HCT116 (cell line): ENCODE results near the gene GNA12. TPM values are rescaled to one million over a fixed set of nuclear protein-coding genes. Genes with fewer than 3 reads are reported as not detected.

Source experiments
- ATAC-seq: fragments of 200-7000 bp; cut with Tn5 transposase; 2 replicates; pipeline ENCODE4 v1.9.1; 2020; ENCODE audit warnings: mild to moderate bottlenecking, moderate library complexity
- BruUV-seq: library from RNA; stranded (reverse); fragments of 400-500 nt; replicated peaks from 2 replicates; lab custom pipeline; 2021; lab: Mats Ljungman, UMichigan
- CTCF ChIA-PET: fragments of 300-600 bp; sonication (Branson Sonifier 250); formaldehyde crosslinking; loops from one replicate; lab custom pipeline; 2021; ENCODE audit warnings: antibody characterized with exemption; lab: Charles Lee
- POLR2A ChIA-PET: fragments of 300-600, 350-600 bp; sonication (Branson Sonifier 250); formaldehyde crosslinking; loops from one replicate; lab custom pipeline; 2021; ENCODE audit warnings: antibody characterized with exemption; lab: Charles Lee
- RAD21 ChIA-PET, 2 experiments: fragments of 300-600 bp; sonication (Branson Sonifier 250); formaldehyde crosslinking; loops; one replicate each; lab custom pipeline; 2023; ENCODE audit warnings: low total read pairs in 2 of 2; ENCODE audit not compliant: uncharacterized antibody in 2 of 2, unreplicated experiment in 2 of 2, low non-redundant PET in 1 of 2; lab: Charles Lee
- DNase-seq: peaks from one replicate; pipeline ENCODE4 v3.0.0-alpha.2; 2010; ENCODE audit warnings: low read depth, low spot score
- H2AFZ ChIP-seq: fragments of 200-600 bp; shearing (Covaris generic), sonication (generic); 2 replicates; pipeline ENCODE4 v1.6.1; 2017; ENCODE audit warnings: low read depth, mixed run types, mixed read lengths, antibody characterized with exemption, low read length; ENCODE audit not compliant: poor library complexity, severe bottlenecking
- H3K27ac ChIP-seq: 2 replicates; pipeline ENCODE4 v1.5.1; 2012; ENCODE audit warnings: low read depth, low read length
- H3K27me3 ChIP-seq: fragments of 200-600 bp; sonication (generic); 2 replicates; pipeline ENCODE4 v1.6.1; 2016; ENCODE audit warnings: mixed run types, low read length, mixed read lengths; ENCODE audit not compliant: insufficient read depth
- H3K36me3 ChIP-seq, 2 experiments: fragments of 200-500 bp in 1 of 2; fragments of 200-600 bp in 1 of 2; sonication (Bioruptor generic) in 1 of 2; sonication (generic) in 1 of 2; 2 replicates each; pipeline versions ENCODE4 v1.5.1 to v1.6.1; 2014 to 2016; ENCODE audit warnings: low read length in 2 of 2, inconsistent platforms in 1 of 2, mixed read lengths in 1 of 2, mixed run types in 1 of 2; ENCODE audit not compliant: insufficient read depth in 2 of 2, control insufficient read depth in 1 of 2
- H3K4me1 ChIP-seq, 2 experiments: fragments of 200-600 bp in 1 of 2; sonication (generic) in 1 of 2; 2 replicates each; pipeline versions ENCODE4 v1.5.1 to v1.6.1; 2012 to 2017; ENCODE audit warnings: low read length in 2 of 2, inconsistent platforms in 1 of 2, mild to moderate bottlenecking in 1 of 2, mixed read lengths in 1 of 2, mixed run types in 1 of 2, moderate library complexity in 1 of 2; ENCODE audit not compliant: insufficient read depth in 2 of 2, control insufficient read depth in 1 of 2
- H3K4me2 ChIP-seq: fragments of 200-600 bp; sonication (generic); 2 replicates; pipeline ENCODE4 v1.6.1; 2017; ENCODE audit warnings: mixed run types, low read length, mixed read lengths
- H3K4me3 ChIP-seq, 2 experiments: fragments of 200-600 bp in 1 of 2; sonication (generic) in 1 of 2; replicated peaks in 1 of 2; 2 replicates each; pipeline ENCODE4 v1.5.1; 2011 to 2016; ENCODE audit warnings: low read length in 2 of 2, control low read depth in 1 of 2, low read depth in 1 of 2, mild to moderate bottlenecking in 1 of 2, mixed read lengths in 1 of 2, mixed run types in 1 of 2
- H3K79me2 ChIP-seq: fragments of 200-600 bp; sonication (generic); 2 replicates; pipeline ENCODE4 v1.6.1; 2017; ENCODE audit warnings: mild to moderate bottlenecking, mixed run types, low read length, moderate library complexity, mixed read lengths; ENCODE audit not compliant: insufficient read depth
- H3K9ac ChIP-seq: fragments of 200-600 bp; sonication (generic); 2 replicates; pipeline ENCODE4 v1.6.1; 2016; ENCODE audit warnings: low read length, mixed read lengths
- H3K9me2 ChIP-seq: fragments of 200-600 bp; sonication (generic), shearing (Covaris generic); 2 replicates; pipeline ENCODE4 v1.6.1; 2017; ENCODE audit warnings: mixed run types, mild to moderate bottlenecking, moderate library complexity; ENCODE audit not compliant: insufficient read depth
- H3K9me3 ChIP-seq, 2 experiments: fragments of 200-500 bp in 1 of 2; fragments of 200-600 bp in 1 of 2; sonication (Bioruptor generic) in 1 of 2; sonication (generic) in 1 of 2; 2 replicates each; pipeline ENCODE4 v1.6.1; 2014 to 2017; ENCODE audit warnings: low read length in 2 of 2, mixed read lengths in 2 of 2, inconsistent platforms in 1 of 2, low read depth in 1 of 2, mild to moderate bottlenecking in 1 of 2, mixed run types in 1 of 2, moderate library complexity in 1 of 2; ENCODE audit not compliant: control insufficient read depth in 1 of 2, insufficient read depth in 1 of 2
- H4K20me1 ChIP-seq: fragments of 200-600 bp; sonication (generic), shearing (Covaris generic); 2 replicates; pipeline ENCODE4 v1.6.1; 2017; ENCODE audit warnings: mixed run types, mild to moderate bottlenecking, moderate library complexity; ENCODE audit not compliant: insufficient read depth
- ATF3 ChIP-seq: IDR thresholded peaks from 2 replicates; pipeline ENCODE4 v1.6.1; 2012
- EZH2 ChIP-seq: fragments of 200-600 bp; sonication (generic); IDR thresholded peaks from 2 replicates; pipeline ENCODE4 v1.6.1; 2017; ENCODE audit warnings: antibody characterized with exemption, mixed run types
- FOSL1 ChIP-seq: IDR thresholded peaks from 2 replicates; pipeline ENCODE4 v1.6.1; 2012; ENCODE audit warnings: low read depth
- JUND ChIP-seq: IDR thresholded peaks from 2 replicates; pipeline ENCODE4 v1.6.1; 2012
- SIN3A ChIP-seq: IDR thresholded peaks from 2 replicates; pipeline ENCODE4 v1.6.1; 2012; ENCODE audit warnings: low read depth
- SP1 ChIP-seq: IDR thresholded peaks from 2 replicates; pipeline ENCODE4 v1.6.1; 2012; ENCODE audit warnings: low read depth
- TCF7L2 ChIP-seq: IDR thresholded peaks from 2 replicates; pipeline ENCODE4 v1.7.0; 2011; ENCODE audit warnings: borderline replicate concordance, inconsistent platforms; ENCODE audit not compliant: insufficient read depth, insufficient read length; ENCODE audit errors: extremely low read depth
- ZBTB33 ChIP-seq: IDR thresholded peaks from 2 replicates; pipeline ENCODE4 v1.6.1; 2011; ENCODE audit warnings: mild to moderate bottlenecking, low read length, moderate library complexity; ENCODE audit not compliant: insufficient replicate concordance; ENCODE audit errors: extremely low read depth
- ZFX ChIP-seq: fragments of 450-650 bp; IDR thresholded peaks from 2 replicates; pipeline ENCODE4 v1.6.1; 2017
- intact Hi-C: fragments of 100-400 bp; cut with micrococcal nuclease; formaldehyde crosslinking; loops from 2 replicates; pipeline ENCODE4 v1.10.0; 2022
- total RNA-seq: library from RNA; stranded (reverse); gene quantifications from one replicate; pipeline ENCODE4 v1.2.1, GENCODE V29; 2021; ENCODE audit not compliant: unreplicated experiment

Gene GNA12
- total RNA-seq, 1 experiment from 2014 or later: 32.6 TPM

DNA sequence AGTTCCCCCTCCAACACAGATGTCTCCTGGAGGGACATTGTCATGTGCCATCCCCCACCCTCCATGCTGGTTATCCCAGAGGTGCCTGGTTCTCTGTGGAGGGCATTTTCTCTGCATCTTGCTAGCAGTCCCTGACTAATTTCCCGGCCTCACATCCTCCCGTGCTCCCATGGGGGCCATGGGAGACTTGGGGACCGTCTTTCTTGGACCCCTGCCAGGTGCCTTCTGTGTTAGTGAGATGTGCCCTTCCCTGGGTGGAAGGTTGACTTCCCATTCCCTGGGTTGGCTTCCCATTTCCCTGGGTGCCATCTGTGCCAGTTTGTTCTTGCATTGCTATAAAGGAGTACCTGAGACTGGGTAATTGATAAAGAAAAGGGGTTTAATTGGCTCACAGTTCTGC is 22.5 kb upstream of the GNA12 start:
- POLR2A ChIA-PET: no interaction called here
- no peak overlapping the region for H3K4me2 ChIP-seq
- no peaks in the 10 kb centered on the region for H3K36me3 ChIP-seq
- no peaks in the 10 kb centered on the region for H3K9me3 ChIP-seq
- intact Hi-C loops: loop anchor here (5.0 to 10.0 kb wide), 2 partner anchors 536 to 1748 kb away; no protein-coding TSS in a partner anchor
- H3K4me1 ChIP-seq: peaks cover 21 to 48% of the 10 kb centered on the region in 2 experiments
- no peak for DNase-seq
- no peaks in the 10 kb centered on the region for H3K9me2 ChIP-seq
- TF ChIP-seq ZBTB33 (no peak), SP1 (no peak), ZFX (no peak), EZH2 (no peak), SIN3A (no peak), ATF3 (no peak), FOSL1 (no peak), TCF7L2 (no peak), JUND (no peak)
- TF ChIP-seq, all 23 proteins: peak for 0
- Histone ChIP-seq H2AFZ (no peak overlapping the region), H3K79me2 (no peaks in the 10 kb centered on the region), H4K20me1 (no peaks in the 10 kb centered on the region), H3K4me3 (no peak overlapping the region), H3K27ac (no peak overlapping the region), H3K9ac (no peak overlapping the region), H3K27me3 (no peaks in the 10 kb centered on the region)
- no peak for ATAC-seq
- no TSS peak for BruUV-seq
- ChIA-PET RAD21 (no interaction called here), CTCF (no interaction called here)
